Caco-2 (cell line): ENCODE measurements around the gene TNS1. TPM values are rescaled to one million over a fixed set of nuclear protein-coding genes. Genes with fewer than 3 reads are reported as not detected.

Experiments used
- BruUV-seq: library from RNA; stranded (reverse); fragments of 400-500 nt; replicated peaks from 2 replicates; lab custom pipeline; 2021; lab: Mats Ljungman, UMichigan
- CTCF ChIA-PET: fragments of 300-600 bp; sonication (Branson Sonifier 250); formaldehyde crosslinking; loops from one replicate; lab custom pipeline; 2022; ENCODE audit warnings: antibody characterized with exemption; lab: Charles Lee
- POLR2A ChIA-PET: fragments of 300-600 bp; sonication (Branson Sonifier 250); formaldehyde crosslinking; loops from one replicate; lab custom pipeline; 2022; ENCODE audit warnings: antibody characterized with exemption; lab: Charles Lee
- DNase-seq, 2 experiments: peaks; one replicate each; pipeline versions ENCODE4 v3.0.0 to v3.0.0-alpha.2; 2020 to 2022
- H3K27me3 ChIP-seq: replicated peaks from 2 replicates; pipeline ENCODE4 v1.6.0; 2011; ENCODE audit warnings: low read length; ENCODE audit not compliant: control insufficient read depth, insufficient read depth
- H3K36me3 ChIP-seq: 2 replicates; pipeline ENCODE4 v1.5.1; 2011; ENCODE audit warnings: low read length; ENCODE audit not compliant: control insufficient read depth, insufficient read depth
- H3K4me1 ChIP-seq: fragments of 250-450 bp; sonication (Bioruptor Pico); 2 replicates; pipeline ENCODE4 v1.5.1; 2020; ENCODE audit warnings: mild to moderate bottlenecking
- H3K4me3 ChIP-seq: 2 replicates; pipeline ENCODE4 v1.5.1; 2011; ENCODE audit warnings: low read depth, mild to moderate bottlenecking, control low read depth, low read length
- H3K9me3 ChIP-seq: fragments of 250-450 bp; sonication (Bioruptor Pico); 2 replicates; pipeline ENCODE4 v1.5.1; 2020; ENCODE audit warnings: mild to moderate bottlenecking, moderate library complexity
- H3K27ac Mint-ChIP-seq: one replicate; pipeline ENCODE4 v1.8.0; 2022; ENCODE audit warnings: mixed read lengths; ENCODE audit not compliant: unreplicated experiment
- H3K27me3 Mint-ChIP-seq: one replicate; pipeline ENCODE4 v1.8.0; 2022; ENCODE audit warnings: mixed read lengths; ENCODE audit not compliant: insufficient read depth, unreplicated experiment
- H3K36me3 Mint-ChIP-seq: one replicate; pipeline ENCODE4 v1.8.0; 2022; ENCODE audit warnings: mild to moderate bottlenecking, mixed read lengths; ENCODE audit not compliant: insufficient read depth, unreplicated experiment
- H3K4me1 Mint-ChIP-seq: one replicate; pipeline ENCODE4 v1.8.0; 2022; ENCODE audit warnings: low read depth, mixed read lengths; ENCODE audit not compliant: unreplicated experiment
- H3K4me3 Mint-ChIP-seq: one replicate; pipeline ENCODE4 v1.8.0; 2022; ENCODE audit warnings: mild to moderate bottlenecking, moderate library complexity, mixed read lengths; ENCODE audit not compliant: unreplicated experiment
- H3K9me3 Mint-ChIP-seq: one replicate; pipeline ENCODE4 v1.8.0; 2022; ENCODE audit warnings: mixed read lengths; ENCODE audit not compliant: unreplicated experiment
- CTCF ChIP-seq, 2 experiments: fragments of 200-600 bp in 1 of 2; IDR thresholded peaks; 1 replicate in 1 of 2; 2 replicates in 1 of 2; pipeline versions ENCODE4 v1.5.1 to v1.8.0; 2011 to 2022; ENCODE audit warnings: antibody characterized with exemption in 1 of 2, control low read depth in 1 of 2, inconsistent platforms in 1 of 2, low read depth in 1 of 2, low read length in 1 of 2, mild to moderate bottlenecking in 1 of 2, moderate library complexity in 1 of 2; ENCODE audit not compliant: insufficient read depth in 1 of 2, severe bottlenecking in 1 of 2, unreplicated experiment in 1 of 2
- intact Hi-C: fragments of 100-400 bp; cut with micrococcal nuclease; formaldehyde crosslinking; loops from one replicate; pipeline ENCODE4 v1.10.0; 2022; ENCODE audit not compliant: unreplicated experiment
- total RNA-seq: library from RNA; stranded (reverse); gene quantifications from 2 replicates; pipeline ENCODE4 v1.2.3, GENCODE V29; 2022

Gene TNS1
- total RNA-seq, 1 experiment from 2014 or later = 16.1 TPM

GRCh38 chr2:218014706-218015585 lies 12.2 kb upstream of the TNS1 start:
- H3K36me3 Mint-ChIP-seq = no peaks in the 10 kb centered on the region
- H3K36me3 ChIP-seq = no peaks in the 10 kb centered on the region
- BruUV-seq = no TSS peak
- CTCF ChIA-PET = no interaction called here
- no peaks in the 10 kb centered on the region for H3K9me3 Mint-ChIP-seq
- intact Hi-C loops = no loop called here
- no peaks in the 10 kb centered on the region; the same call in 1 of the 2 replicates for H3K27me3 ChIP-seq
- H3K27ac Mint-ChIP-seq = no peak overlapping the region
- no peak overlapping the region for H3K4me3 ChIP-seq
- H3K9me3 ChIP-seq = no peaks in the 10 kb centered on the region
- no peaks in the 10 kb centered on the region for H3K4me1 ChIP-seq
- no peaks in the 10 kb centered on the region for H3K4me1 Mint-ChIP-seq
- POLR2A ChIA-PET = no interaction called here
- TF ChIP-seq CTCF (IDR thresholded peaks at IDR 0.05; ENCODE audit: insufficient read depth in 1 of 2, low read depth in 1 of 2, low read length in 1 of 2, severe bottlenecking in 1 of 2, unreplicated experiment in 1 of 2) = no peak
- peaks cover 16% of the 10 kb centered on the region for H3K27me3 Mint-ChIP-seq
- DNase-seq = no peak
- H3K4me3 Mint-ChIP-seq = no peak overlapping the region

- Histone ChIP-seq H3K36me3 (no peaks in the 10 kb centered on the region), H3K9me3 (no peaks in the 10 kb centered on the region), H3K27me3 (no peaks in the 10 kb centered on the region; the same call in 1 of the 2 replicates), H3K4me3 (no peak overlapping the region), H3K4me1 (no peaks in the 10 kb centered on the region)
- H3K36me3 Mint-ChIP-seq = no peaks in the 10 kb centered on the region
- no peaks in the 10 kb centered on the region for H3K9me3 Mint-ChIP-seq
- TF ChIP-seq CTCF (IDR thresholded peaks at IDR 0.05; ENCODE audit: insufficient read depth in 1 of 2, low read depth in 1 of 2, low read length in 1 of 2, severe bottlenecking in 1 of 2, unreplicated experiment in 1 of 2) = no peak
- intact Hi-C loops = no loop called here
- peaks cover 16% of the 10 kb centered on the region for H3K27me3 Mint-ChIP-seq
- ChIA-PET POLR2A (no interaction called here), CTCF (no interaction called here)
- DNase-seq = no peak
- H3K4me1 Mint-ChIP-seq = no peaks in the 10 kb centered on the region
- H3K4me3 Mint-ChIP-seq = no peak overlapping the region
- H3K27ac Mint-ChIP-seq = no peak overlapping the region
- no TSS peak for BruUV-seq
These were observed 10.5 kb upstream of the TNS1 start for GRCh38 chr2:218013289-218013688.

- Histone ChIP-seq H3K27me3 (no peaks in the 10 kb centered on the region; the same call in 1 of the 2 replicates), H3K9me3 (no peaks in the 10 kb centered on the region), H3K4me1 (no peaks in the 10 kb centered on the region), H3K4me3 (no peak overlapping the region), H3K36me3 (no peaks in the 10 kb centered on the region)
- POLR2A ChIA-PET = no interaction called here
- TF ChIP-seq CTCF (IDR thresholded peaks at IDR 0.05; ENCODE audit: insufficient read depth in 1 of 2, low read depth in 1 of 2, low read length in 1 of 2, severe bottlenecking in 1 of 2, unreplicated experiment in 1 of 2) = no peak
- no TSS peak for BruUV-seq
- CTCF ChIA-PET = interaction anchor here (0.8 to 1.4 kb wide), 2 partner anchors 12 to 18 kb away, joined by 3 to 4 read pairs; no protein-coding TSS in a partner anchor
- Mint-ChIP-seq H3K9me3 (no peaks in the 10 kb centered on the region), H3K4me1 (no peaks in the 10 kb centered on the region), H3K27ac (no peak overlapping the region), H3K36me3 (no peaks in the 10 kb centered on the region), H3K27me3 (peaks cover 16% of the 10 kb centered on the region), H3K4me3 (no peak overlapping the region)
- intact Hi-C loops = no loop called here
- DNase-seq = no peak
These were observed 9.5 kb upstream of the TNS1 start for GRCh38 chr2:218012284-218012683.
